ENCODE data around the gene NDEL1.
A peak's percentile ranks its signal among the peaks of the same experiment; 100 is the strongest.

NDEL1 gene

GRCh38 chr17:8426094-8426720 lies 9.5 kb upstream of the NDEL1 start:
- in situ Hi-C loops (cut with MboI; ENCODE audit: low sequenced_read_pairs, unreplicated experiment) = no loop called here
- TF ChIP-seq, protein P1, sequence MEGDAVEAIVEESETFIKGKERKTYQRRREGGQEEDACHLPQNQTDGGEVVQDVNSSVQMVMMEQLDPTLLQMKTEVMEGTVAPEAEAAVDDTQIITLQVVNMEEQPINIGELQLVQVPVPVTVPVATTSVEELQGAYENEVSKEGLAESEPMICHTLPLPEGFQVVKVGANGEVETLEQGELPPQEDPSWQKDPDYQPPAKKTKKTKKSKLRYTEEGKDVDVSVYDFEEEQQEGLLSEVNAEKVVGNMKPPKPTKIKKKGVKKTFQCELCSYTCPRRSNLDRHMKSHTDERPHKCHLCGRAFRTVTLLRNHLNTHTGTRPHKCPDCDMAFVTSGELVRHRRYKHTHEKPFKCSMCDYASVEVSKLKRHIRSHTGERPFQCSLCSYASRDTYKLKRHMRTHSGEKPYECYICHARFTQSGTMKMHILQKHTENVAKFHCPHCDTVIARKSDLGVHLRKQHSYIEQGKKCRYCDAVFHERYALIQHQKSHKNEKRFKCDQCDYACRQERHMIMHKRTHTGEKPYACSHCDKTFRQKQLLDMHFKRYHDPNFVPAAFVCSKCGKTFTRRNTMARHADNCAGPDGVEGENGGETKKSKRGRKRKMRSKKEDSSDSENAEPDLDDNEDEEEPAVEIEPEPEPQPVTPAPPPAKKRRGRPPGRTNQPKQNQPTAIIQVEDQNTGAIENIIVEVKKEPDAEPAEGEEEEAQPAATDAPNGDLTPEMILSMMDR (IDR thresholded peaks at IDR 0.05; ENCODE audit: borderline replicate concordance, control extremely low read depth, extremely low read depth, insufficient read depth, missing control alignments) = no peak
- no peak for DNase-seq (ENCODE audit: low spot score)

DNA sequence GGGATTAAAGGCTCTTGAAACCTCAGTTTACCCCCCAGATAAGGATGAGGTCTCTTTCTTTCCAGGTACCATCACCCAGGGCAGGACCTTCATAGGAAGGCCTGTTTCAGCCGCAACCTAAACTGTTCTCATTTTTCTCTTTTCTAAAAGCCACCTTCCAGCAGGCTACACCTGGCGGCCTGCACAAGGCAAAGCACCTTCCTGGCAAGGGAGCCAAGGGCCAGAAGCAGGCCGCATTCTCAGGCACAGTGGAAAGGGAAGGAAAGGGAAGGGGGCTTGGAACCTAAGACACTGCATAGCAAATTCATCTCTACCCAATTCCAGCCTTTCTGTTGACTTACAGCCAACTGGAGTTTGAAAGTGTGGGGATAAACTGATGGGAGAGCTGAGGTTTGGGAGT lies 8.9 kb upstream of the NDEL1 start:
- in situ Hi-C loops (cut with MboI; ENCODE audit: low sequenced_read_pairs, unreplicated experiment) = no loop called here
- no peak for DNase-seq (ENCODE audit: low spot score)
- TF ChIP-seq, protein P1 (IDR thresholded peaks at IDR 0.05; ENCODE audit: borderline replicate concordance, control extremely low read depth, extremely low read depth, insufficient read depth, missing control alignments) = no peak

DNA sequence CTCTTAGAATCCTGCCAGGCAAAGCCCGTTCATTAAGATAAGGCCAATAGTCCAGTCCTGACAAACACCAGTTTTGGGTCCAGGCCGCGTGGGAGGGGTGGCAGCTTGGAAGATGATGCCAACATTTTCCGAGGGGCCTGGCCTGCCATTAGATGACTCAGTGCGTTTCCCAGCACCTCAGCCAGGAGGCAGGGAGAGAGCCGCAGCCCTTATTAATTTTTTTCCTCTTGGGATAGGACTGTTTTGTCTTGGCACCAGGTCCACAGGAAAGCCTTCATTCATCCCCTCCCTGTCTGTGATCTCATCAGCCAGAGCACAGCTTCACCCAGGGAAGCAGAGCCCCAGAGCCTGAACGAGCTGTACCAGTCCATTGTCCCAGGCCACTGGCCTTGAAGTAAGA lies 4.7 kb upstream of the NDEL1 start:
- TF ChIP-seq, protein P1 (IDR thresholded peaks at IDR 0.05; ENCODE audit: borderline replicate concordance, control extremely low read depth, extremely low read depth, insufficient read depth, missing control alignments) = no peak
- in situ Hi-C loops (cut with MboI; ENCODE audit: low sequenced_read_pairs, unreplicated experiment) = no loop called here
- no peak for DNase-seq (ENCODE audit: low spot score)

- TF ChIP-seq, protein P1 (IDR thresholded peaks at IDR 0.05; ENCODE audit: borderline replicate concordance, control extremely low read depth, extremely low read depth, insufficient read depth, missing control alignments) = no peak
- in situ Hi-C loops (cut with MboI; ENCODE audit: low sequenced_read_pairs, unreplicated experiment) = no loop called here
- DNase-seq (ENCODE audit: low spot score) = peak; percentile 56
Measured at GRCh38 chr17:8436169-8436843, 622 bp downstream of the NDEL1 start.

- no peak for DNase-seq (ENCODE audit: low spot score)
- in situ Hi-C loops (cut with MboI; ENCODE audit: low sequenced_read_pairs, unreplicated experiment) = no loop called here
- TF ChIP-seq, protein P1 (IDR thresholded peaks at IDR 0.05; ENCODE audit: borderline replicate concordance, control extremely low read depth, extremely low read depth, insufficient read depth, missing control alignments) = no peak
Measured at GRCh38 chr17:8436844-8437171, 1.1 kb downstream of the NDEL1 start.

- in situ Hi-C loops (cut with MboI; ENCODE audit: low sequenced_read_pairs, unreplicated experiment) = no loop called here
- TF ChIP-seq, protein P1 (IDR thresholded peaks at IDR 0.05; ENCODE audit: borderline replicate concordance, control extremely low read depth, extremely low read depth, insufficient read depth, missing control alignments) = no peak
- no peak for DNase-seq (ENCODE audit: low spot score)
Measured at GRCh38 chr17:8438441-8438840, 2.8 kb downstream of the NDEL1 start.

Measured in GM13976 (cell line).